DMS79 treated with DMSO at 0.1 percent for 48 hours (cell line): Measurements from ENCODE around the gene CYSTM1.
"Not testable (repeated sequence)": the region's sequence is repeated elsewhere in the genome, so short reads cannot be mapped to it uniquely, and the experiment has no call there.

Experiments
- DNase-seq: peaks from one replicate; lab custom pipeline; 2025; lab: John Stamatoyannopoulos, UW

CYSTM1 gene

GRCh38 chr5:140178482-140179116 lies 3.6 kb downstream of the CYSTM1 start:
- DNase-seq, result no peak

GRCh38 chr5:140181002-140181483 lies 6.1 kb downstream of the CYSTM1 start:
- no peak for DNase-seq

GRCh38 chr5:140181525-140181924 lies 6.5 kb downstream of the CYSTM1 start:
- DNase-seq, result no peak

- DNase-seq, result peak; percentile 60
Observed at GRCh38 chr5:140182075-140182711, 7.2 kb downstream of the CYSTM1 start.

GRCh38 chr5:140182803-140183367 lies 7.9 kb downstream of the CYSTM1 start:
- DNase-seq, result peak; percentile 65

- DNase-seq, result no peak
Observed at GRCh38 chr5:140185409-140185808, 10.4 kb downstream of the CYSTM1 start.

DNA sequence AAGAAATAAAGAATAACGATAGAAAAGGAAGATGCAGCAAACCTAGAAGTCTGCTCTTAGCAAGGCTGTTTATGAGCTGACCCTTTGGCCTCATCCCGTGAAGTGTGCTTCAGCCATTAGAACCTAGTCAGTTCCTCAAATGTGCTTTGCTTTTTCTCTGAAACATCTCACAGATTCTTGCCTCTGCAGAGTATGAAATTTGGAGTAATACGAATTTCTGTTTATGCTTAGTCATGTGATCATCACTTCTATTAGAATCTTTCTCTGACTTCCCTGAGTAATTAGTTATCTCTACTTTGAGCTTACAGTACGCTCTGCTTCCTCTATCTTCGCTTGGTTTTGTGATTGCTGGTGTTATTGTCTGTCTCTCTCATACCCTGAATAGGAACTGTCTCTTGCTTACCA lies 11.3 kb downstream of the CYSTM1 start:
- DNase-seq, result no peak

DNA sequence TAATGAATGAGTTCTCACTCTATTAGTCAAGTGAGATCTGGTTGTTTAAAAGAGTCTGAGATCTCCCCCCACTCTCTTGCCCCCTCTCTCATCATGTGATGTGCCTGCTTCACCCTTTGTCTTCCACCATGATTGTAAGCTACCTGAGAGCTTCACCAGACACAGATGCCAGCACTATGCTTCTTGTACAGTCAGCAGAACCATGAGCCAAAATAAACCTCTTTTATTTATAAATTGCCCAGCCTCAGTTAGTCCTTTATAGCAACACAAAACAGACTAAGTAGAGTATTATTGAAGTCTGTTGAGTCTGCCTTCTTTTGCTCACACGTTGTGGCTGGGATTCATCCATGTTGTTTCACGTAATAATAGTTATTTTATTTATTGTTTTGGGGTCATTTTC lies 14.3 kb downstream of the CYSTM1 start:
- no peak for DNase-seq

DNA sequence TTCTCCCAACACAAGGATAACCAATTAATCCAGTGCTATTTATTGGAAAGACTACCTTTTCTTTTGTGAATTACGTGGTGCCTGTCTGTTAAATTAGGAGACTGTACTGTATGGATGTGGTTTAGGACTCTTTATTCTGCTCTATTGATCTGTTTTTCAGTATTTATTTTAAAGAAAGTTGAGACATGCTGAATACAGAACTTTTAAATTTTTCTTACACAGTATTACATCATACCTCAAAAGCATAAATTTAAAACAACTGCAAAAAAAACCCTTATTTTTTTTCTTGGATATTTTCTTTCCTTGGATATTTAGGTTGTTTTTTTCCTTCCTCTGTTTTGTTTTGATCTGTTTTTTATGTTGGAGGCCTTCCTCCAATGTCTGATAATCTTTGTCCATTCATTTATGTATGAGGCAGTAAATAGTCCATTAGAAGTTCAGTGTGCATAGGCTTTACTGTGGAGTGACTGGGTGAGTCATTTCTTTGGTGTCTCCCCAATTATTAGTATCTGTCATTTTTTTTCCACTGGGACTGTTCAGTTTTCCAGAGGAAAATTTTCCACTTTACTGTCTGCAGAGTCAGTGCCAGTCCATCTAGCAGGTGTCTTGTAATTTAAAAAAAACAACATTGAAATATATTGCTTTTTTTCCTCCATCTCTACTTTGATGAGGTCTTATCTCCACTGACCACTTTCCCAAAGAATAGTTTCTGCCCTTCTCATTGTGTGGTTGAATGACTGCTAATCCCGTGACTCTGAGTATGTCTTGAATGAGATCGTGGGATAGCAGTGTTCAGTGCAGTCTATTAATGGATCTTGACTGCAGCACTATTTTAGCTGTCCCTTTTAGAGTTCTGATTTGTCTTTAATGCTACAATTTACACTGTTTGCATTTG lies 15.2 kb downstream of the CYSTM1 start:
- no peak for DNase-seq

DNA sequence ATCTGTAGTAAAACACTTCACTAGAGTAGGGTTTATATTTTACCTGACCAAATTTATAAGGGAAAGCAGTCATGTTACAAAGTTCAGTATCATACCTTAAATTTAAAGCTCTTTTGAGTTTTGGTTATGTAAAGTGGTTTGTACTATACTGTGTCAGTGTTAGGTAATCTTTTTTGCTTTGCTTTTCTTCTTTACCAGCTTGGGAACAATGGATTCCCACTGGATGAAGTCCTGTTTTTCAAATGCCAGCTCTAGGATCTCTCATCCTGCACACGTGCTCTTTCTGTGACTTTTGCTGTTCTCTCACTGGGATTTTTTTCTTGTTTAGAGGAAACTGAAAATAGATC lies 15.9 kb downstream of the CYSTM1 start:
- DNase-seq, result no peak

DNA sequence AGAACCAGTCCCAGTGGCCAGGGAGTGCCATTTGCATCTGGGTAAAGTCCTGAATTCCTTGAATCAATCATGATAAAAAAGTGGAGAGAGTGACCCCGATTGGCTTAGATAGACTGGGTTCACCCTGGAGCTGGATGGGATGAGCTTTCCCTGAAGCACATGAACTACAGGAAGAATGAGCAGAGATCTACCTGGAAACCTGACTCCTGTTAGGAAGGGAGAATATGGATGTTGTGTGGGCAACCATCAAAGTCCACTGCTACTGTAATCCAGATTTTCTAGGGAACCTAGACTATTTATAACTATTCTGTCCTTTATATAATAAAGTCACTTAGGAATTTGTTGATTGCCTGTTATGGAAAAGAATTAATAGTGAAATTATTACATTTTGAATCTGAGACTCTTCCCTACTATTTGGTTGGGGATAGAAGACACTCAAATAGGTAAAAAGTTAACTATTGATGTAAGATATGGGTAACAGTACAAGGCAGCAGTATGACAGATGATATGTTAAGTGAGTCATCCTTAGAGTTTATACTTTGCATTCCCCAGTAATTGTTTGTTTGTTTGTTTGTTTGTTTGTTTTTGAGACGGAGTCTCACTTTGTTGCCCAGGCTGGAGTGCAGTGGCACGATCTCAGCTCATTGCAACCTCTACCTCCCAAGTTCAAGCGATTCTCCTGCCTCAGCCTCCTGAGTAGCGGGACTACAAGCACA lies 17.9 kb downstream of the CYSTM1 start:
- no peak for DNase-seq

- DNase-seq, result no peak
Observed at GRCh38 chr5:140194662-140195061, 19.7 kb downstream of the CYSTM1 start.

GRCh38 chr5:140196115-140196814 lies 21.3 kb downstream of the CYSTM1 start:
- no peak for DNase-seq

DNA sequence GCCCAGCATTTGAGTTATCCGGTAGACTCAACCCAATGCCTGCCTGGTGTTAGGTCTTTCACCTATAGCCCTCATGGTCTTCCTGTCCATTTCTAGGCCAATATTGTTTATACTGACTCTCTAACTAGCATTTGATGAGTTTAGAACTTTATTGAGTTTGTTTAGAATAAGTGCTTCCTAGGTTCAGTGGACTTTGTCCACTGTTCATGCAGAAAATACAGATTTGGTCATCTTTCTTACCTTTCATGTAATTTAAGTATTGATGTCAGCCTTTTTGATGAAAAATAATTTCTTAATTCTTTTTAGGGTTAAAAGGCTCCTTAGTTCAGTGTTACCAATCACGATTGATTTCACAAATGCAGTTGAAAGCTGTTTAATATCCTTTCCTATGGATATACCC lies 22.0 kb downstream of the CYSTM1 start:
- DNase-seq, result no peak

DNA sequence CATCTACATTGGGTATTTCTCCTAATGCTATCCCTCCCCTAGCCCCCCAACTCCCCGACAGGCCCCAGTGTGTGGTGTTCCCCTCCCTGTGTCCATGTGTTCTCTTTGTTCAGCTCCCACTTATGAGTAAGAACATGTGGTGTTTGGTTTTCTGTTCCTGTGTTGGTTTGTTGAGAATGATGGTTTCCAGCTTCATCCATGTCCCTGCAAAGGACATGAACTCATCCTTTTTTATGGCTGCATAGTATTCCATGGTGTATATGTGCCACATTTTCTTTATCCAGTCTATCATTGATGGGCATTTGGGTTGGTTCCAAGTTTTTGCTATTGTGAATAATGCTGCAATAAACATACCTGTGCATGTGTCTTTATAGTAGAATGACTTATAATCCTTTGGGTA lies 23.9 kb downstream of the CYSTM1 start:
- DNase-seq, result not testable (repeated sequence)

- DNase-seq, result no peak
Observed at GRCh38 chr5:140202078-140202477, 27.1 kb downstream of the CYSTM1 start.

DNA sequence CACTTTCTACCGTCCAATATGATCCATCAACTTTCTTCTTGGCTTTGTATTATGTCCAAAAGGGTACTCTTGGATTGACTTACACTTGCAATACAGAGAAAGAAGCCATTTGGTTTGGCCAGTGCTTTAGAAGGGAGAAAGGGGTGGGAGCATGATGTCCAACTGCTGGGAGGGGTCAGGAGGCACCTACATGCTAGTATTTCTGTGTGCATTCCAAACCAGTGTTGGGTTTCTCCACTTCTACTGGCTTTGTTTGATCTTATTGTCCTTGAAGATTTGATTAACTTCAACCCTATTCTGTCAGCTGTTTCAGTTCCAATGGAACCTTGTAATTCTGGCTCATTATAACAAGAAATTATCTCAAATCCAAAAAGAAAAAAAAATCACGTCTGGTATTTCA lies 27.6 kb downstream of the CYSTM1 start:
- no peak for DNase-seq

DNA sequence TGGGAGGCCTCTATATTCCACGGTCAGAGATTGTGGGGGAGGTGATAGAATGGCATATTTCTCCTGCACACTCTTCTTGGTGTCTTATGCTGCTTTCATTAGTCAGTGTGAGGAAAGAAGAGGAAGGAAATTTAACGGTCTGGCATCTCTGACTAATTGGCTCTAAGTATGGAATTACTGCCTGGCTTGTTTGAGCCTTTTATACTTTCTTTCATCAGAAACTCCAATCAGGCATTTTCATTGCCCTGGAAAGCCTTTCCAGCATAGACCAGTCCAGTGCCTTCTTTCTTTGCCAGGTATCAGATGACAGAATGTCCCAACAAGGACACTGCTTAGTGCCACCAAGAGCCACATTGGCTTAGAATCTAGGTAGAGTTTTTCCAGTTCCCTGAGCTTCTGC lies 30.2 kb downstream of the CYSTM1 start:
- DNase-seq, result no peak

GRCh38 chr5:140205952-140206351 lies 31.0 kb downstream of the CYSTM1 start:
- no peak for DNase-seq

DNA sequence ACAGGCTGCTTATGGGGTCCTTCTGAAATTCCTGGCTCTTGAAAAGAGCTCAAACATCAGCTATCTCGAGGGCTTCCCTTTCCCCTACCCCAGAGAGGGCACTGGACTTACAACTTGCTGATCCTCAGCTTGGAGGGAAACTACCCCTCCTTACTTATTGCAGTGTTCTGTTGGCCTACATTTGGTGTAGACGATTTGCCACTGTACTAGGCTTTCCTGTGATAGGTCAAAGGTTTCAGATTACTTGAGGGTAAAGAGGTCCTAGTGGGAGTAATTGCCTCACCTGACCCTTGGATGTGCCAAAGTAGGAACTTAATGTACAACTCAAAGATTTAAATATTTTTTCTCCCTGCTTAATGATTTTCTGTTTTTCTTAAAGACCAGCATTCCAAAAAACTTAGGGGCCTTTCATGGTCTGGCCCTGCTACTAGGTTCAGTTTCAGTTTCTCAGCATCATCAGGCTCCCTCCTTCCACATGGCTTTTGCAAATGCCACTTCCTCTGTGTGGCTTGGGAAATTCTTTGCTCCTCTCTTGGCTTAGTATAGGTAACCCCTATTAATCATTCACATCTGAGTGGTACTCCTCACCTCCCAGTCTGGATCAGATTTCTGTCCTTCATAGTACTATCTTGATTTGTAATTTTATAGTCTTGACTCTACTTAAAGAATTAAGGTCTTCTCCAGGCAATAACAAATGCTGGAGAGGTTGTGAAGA lies 32.4 kb downstream of the CYSTM1 start:
- DNase-seq, result no peak

DNA sequence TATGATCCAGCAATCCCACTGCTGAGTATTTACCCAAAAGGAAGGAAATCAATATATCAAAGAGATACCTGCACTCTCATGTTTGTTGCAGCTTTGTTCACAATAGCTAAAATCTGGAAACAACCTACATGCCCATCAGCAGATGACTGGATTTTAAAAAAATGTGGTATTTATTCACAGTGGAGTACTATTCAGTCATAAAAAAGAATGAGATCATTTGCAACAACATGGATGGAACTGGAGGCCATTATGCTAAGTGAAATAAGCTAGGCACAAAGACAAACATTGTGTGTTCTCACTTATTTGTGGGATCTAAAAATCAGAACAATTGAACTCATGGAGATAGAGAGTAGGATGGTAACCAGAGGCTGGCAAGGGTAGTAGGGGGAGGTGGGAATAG lies 33.1 kb downstream of the CYSTM1 start:
- DNase-seq, result no peak
